Measurements from ENCODE around the gene MYH9.

The MYH9 gene

DNA sequence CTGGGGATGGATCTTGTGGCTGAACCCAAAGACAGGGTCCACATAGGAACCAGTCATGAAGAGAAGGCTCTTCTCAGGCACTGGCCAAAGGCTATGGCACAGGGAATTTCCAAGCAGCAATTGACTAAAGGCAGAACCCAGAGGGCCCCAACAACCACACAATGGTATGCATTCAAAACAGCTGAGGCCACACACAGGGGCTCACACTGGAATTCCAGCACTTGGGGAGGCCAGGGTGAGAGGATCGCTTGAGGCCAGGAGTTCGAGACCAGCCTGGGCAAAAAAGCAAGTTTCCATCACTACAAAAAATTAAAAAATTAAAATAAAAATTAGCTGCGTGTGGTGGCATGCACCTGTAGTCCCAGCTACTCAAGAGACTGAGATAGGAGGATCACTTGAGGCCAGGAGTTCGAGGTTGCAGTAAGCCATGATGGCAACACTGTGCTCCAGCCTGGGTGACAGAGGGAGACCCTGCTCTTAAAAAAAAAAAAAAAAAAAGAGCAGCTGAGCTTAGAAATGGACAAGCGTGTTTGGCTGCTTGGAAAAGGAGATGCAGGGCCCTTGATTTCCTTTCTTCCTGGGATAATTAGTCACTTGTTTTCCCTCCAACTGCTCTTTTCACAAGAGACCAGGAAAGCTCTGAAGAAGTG, 44.6 kb downstream of the MYH9 start:
- no peak overlapping the region for H3K4me3 ChIP-seq (ENCODE audit: low read length)
- TF ChIP-seq, protein P1, sequence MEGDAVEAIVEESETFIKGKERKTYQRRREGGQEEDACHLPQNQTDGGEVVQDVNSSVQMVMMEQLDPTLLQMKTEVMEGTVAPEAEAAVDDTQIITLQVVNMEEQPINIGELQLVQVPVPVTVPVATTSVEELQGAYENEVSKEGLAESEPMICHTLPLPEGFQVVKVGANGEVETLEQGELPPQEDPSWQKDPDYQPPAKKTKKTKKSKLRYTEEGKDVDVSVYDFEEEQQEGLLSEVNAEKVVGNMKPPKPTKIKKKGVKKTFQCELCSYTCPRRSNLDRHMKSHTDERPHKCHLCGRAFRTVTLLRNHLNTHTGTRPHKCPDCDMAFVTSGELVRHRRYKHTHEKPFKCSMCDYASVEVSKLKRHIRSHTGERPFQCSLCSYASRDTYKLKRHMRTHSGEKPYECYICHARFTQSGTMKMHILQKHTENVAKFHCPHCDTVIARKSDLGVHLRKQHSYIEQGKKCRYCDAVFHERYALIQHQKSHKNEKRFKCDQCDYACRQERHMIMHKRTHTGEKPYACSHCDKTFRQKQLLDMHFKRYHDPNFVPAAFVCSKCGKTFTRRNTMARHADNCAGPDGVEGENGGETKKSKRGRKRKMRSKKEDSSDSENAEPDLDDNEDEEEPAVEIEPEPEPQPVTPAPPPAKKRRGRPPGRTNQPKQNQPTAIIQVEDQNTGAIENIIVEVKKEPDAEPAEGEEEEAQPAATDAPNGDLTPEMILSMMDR (conservative IDR thresholded peaks at IDR 0.05; ENCODE audit: low read length): no peak
- DNase-seq (ENCODE audit: low read depth): no peak

DNA sequence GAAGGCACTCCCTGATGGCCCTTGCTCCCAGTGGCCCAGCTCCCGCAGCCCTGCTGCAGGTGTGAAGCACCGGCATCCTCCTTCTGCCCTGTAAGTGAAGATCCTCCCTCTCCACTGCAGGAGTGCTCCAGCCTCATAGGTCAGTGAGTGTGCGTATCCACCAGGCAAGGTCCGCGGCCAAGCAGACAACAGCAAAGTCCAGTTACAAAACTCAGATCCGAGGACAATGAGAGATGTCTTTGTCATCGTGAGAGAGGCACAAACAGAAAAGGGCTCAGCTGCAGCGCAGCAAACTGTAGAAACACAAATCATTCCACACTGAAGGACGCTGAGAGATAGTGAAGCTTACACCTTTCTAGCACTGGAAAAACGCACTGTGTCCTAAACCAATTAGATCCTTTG, 46.1 kb downstream of the MYH9 start:
- H3K4me3 ChIP-seq (ENCODE audit: low read length): no peak overlapping the region
- TF ChIP-seq, protein P1 (conservative IDR thresholded peaks at IDR 0.05; ENCODE audit: low read length): no peak
- no peak for DNase-seq (ENCODE audit: low read depth)

DNA sequence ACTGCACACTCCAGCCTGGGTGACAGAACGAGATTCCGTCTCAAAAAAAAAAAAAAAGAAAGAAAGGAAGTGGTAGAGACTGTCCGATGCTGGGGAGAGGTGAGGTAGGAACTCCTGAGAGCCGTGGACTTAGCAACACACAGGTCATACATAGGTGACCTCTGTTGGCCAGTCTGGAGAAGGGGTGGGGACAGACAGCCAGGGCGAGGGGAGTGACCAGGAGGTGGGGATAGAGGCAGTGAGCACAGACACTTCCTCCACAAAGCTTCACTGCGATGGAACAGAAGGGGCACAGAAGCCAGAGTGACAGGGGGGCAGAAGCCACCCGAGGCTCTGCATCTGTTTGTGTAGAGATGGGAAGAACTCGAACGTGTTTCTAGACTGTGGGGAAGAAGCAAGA, 47.1 kb downstream of the MYH9 start:
- H3K4me3 ChIP-seq (ENCODE audit: low read length): no peak overlapping the region
- DNase-seq (ENCODE audit: low read depth): no peak
- TF ChIP-seq, protein P1 (conservative IDR thresholded peaks at IDR 0.05; ENCODE audit: low read length): no peak

DNA sequence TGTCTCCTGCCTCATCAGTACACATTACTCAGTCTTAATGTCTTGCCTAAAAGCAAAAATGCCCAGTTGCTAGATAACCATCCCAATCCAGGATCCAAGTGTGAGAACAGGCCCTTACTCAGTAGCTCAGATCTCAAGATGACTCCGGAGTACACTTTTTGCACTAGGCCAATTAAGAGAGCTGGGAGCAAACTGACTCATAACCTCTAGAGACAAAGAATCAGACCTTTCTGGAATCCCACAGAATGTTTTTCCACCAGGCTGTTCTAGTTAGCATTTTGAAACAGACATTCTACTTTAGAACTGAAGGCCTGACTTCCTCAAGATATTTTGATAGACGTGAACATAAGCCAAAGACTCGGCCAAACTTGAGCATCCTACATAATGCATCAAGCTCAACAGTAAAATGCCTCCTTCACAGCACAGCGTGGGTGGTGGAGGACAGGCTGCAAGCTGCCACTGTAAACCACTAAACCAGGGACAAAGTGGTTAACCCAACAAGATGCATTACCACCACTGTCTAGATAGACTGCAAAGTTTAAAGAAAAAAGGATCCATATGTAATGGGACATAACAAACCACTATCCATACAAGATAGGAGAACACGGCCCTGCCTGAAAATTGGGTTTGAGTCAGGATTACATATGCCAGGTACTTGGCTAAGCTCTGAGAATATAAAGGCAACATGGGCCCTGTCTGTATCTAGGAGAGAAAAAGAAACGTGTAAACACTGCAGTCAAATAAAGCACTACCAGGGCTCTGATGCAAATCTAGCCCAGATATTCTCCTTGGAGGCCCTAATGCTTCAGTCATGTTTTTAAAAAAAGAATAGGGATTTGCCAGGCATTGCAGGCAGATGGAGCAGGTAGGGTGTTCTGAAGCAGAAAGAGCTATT, 48.3 kb downstream of the MYH9 start:
- TF ChIP-seq, protein P1 (conservative IDR thresholded peaks at IDR 0.05; ENCODE audit: low read length): no peak
- DNase-seq (ENCODE audit: low read depth): peak; percentile 88
- H3K4me3 ChIP-seq (ENCODE audit: low read length): no peak overlapping the region

DNA sequence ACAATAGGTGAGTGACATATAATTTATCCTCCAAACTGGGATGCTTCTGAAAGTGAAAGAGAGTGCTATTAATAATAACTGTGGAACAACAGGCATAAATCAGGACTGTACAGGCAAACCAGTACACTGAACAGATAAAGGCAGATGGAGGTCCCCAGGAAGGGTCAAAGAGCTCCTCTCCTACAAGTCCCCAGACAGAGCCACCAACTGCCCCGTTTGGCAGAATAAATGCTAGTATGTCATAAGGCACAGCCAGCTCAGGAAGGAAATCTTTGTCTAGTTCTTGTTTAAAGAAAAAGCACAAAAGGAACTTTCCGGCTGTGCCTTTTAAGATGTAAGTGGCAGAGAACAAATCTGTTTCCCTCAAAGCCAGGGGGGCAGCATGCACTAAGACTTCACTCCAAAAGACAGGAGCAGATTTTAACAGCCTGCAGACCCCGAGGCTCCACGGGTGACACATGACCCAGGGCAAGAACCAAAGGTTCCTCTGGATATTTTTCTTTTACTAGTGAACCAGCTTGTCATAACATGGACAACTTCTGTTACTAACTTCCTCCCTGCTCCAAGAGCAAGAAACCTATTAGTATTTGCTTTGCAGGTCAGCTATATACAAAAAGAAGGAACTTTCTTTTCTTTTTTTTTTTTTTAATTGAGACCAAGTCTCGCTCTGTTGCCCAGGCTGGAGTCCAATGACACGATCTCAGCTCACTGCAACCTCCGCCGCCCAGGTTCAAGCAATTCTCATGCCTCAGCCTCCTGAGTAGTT, 50.2 kb downstream of the MYH9 start:
- no peak overlapping the region for H3K4me3 ChIP-seq (ENCODE audit: low read length)
- TF ChIP-seq, protein P1 (conservative IDR thresholded peaks at IDR 0.05; ENCODE audit: low read length): no peak
- DNase-seq (ENCODE audit: low read depth): no peak

DNA sequence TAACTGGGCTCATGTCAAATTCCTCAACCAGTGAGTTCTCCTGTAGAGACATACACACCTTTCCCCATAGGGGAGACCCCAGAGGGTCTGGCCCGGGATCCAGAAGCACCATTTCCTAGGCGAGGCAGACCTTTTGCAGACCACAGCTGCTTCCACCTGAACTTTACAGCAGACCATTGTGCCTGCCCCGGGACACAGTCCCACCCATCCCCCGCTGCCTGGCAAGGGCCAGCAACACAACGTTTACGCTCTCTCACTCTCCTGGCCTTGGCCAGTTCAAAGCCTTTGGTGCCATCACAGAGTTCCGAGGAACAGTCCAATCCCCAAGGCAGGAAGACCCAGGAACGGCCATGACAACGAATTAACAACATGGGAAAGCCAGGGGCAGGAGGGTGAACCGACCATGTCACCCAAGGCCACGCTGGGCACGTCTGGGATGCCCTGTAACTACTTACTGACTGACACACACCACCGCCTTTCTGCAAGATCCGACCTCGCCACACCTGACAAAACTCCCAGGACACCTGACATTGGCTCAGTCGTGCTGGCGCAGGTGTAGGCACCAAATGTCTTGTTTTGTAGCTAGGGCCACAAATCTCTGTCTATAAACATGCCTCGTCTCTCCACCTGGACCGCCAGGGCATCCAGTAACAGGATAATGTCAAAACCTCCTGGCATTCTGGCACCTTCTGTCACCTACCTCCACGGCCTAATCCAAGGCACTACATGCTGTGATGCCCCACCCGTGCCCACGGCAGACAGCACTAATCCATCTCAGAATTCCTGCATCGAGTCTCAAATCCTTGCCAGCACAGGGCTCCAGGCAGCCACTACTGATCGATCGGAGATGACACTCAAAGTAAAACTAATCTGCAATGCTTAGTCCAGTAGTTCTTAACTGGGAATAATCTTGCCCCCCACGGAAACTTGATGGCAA, 51.3 kb downstream of the MYH9 start:
- no peak overlapping the region for H3K4me3 ChIP-seq (ENCODE audit: low read length)
- DNase-seq (ENCODE audit: low read depth): no peak
- TF ChIP-seq, protein P1 (conservative IDR thresholded peaks at IDR 0.05; ENCODE audit: low read length): no peak

All from AG10803 (cell line).